ENCODE results near the gene DMWD.
"Not testable (repeated sequence)": the region's sequence is repeated elsewhere in the genome, so short reads cannot be mapped to it uniquely, and the experiment has no call there.

Gene DMWD

DNA sequence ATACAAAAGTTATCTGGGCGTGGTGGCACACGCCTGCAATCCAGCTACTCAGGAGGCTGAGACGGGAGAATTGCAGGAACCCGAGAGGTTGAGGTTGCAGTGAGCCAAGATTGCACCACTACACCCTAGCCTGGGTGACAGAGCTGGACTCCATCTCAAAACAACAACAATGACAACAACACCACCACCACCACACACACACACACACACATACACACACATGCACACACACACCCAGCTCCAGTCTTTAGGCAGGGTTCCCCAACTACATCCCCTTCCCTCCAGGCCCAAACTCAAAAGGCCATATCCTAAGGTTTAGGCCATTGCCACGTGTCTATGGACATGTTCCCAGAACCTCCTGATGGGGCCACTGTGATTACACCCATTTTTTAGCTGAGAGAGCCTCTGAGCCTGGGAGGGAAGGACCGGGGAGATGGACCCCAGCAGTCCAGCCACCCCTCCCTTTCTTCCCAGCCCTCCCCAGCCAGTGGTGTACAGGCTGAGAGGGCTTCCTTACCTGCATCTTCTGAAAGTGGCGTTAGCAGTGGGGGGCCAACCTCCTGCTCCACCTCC is 9.0 kb upstream of the DMWD start:
- peaks cover 2% of the 10 kb centered on the region; the same call in 1 of the 2 replicates for H3K4me1 ChIP-seq (ENCODE audit: control insufficient read depth, insufficient read depth, low read length)
- H3K9ac ChIP-seq (ENCODE audit: low read depth, low read length): no peak overlapping the region
- no peaks in the 10 kb centered on the region; the same call in 1 of the 2 replicates for H3K27me3 ChIP-seq (ENCODE audit: control insufficient read depth, insufficient read depth, low read length)
- no peak overlapping the region for H3K4me3 ChIP-seq (ENCODE audit: low read depth, low read length)
- H3K36me3 ChIP-seq (ENCODE audit: control insufficient read depth, insufficient read depth, low read length): no peaks in the 10 kb centered on the region
- H3K27ac ChIP-seq (ENCODE audit: low read depth, low read length): no peak overlapping the region
- no peaks in the 10 kb centered on the region for H3K9me3 ChIP-seq (ENCODE audit: control insufficient read depth, insufficient read depth, low read length)

DNA sequence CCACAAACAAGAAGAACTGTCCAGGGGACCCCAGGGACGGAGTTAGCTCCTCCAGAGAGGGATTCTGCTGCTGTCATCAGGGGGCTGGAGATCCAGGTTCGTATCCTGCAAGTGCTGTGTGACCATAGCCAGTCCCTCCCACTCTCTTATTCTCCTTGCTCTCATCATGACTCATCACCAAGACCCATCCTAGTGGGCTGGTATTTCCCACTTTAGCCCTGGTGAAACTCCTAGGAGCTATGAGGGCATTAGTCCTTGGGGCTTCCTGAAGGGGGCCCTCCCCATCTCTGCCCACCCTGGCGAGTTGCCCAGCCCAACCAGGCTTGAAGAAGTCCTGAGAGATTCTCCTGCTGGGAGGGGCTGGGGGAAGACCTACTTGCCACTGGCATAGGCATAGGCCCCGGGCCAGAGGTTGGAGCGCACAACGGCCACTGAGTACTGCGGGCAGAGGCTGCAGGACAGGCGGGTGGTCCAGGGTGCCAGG is 7.5 kb upstream of the DMWD start:
- H3K27ac ChIP-seq (ENCODE audit: low read depth, low read length): no peak overlapping the region
- no peaks in the 10 kb centered on the region for H3K36me3 ChIP-seq (ENCODE audit: control insufficient read depth, insufficient read depth, low read length)
- H3K27me3 ChIP-seq (ENCODE audit: control insufficient read depth, insufficient read depth, low read length): no peaks in the 10 kb centered on the region; the same call in 1 of the 2 replicates
- no peaks in the 10 kb centered on the region for H3K9me3 ChIP-seq (ENCODE audit: control insufficient read depth, insufficient read depth, low read length)
- H3K9ac ChIP-seq (ENCODE audit: low read depth, low read length): no peak overlapping the region
- peaks cover 2% of the 10 kb centered on the region; the same call in 1 of the 2 replicates for H3K4me1 ChIP-seq (ENCODE audit: control insufficient read depth, insufficient read depth, low read length)
- no peak overlapping the region for H3K4me3 ChIP-seq (ENCODE audit: low read depth, low read length)

- not testable (repeated sequence) for H3K36me3 ChIP-seq (ENCODE audit: control insufficient read depth, insufficient read depth, low read length); H3K9ac ChIP-seq (ENCODE audit: low read depth, low read length); H3K4me3 ChIP-seq (ENCODE audit: low read depth, low read length); H3K27me3 ChIP-seq (ENCODE audit: control insufficient read depth, insufficient read depth, low read length); H3K4me1 ChIP-seq (ENCODE audit: control insufficient read depth, insufficient read depth, low read length); H3K9me3 ChIP-seq (ENCODE audit: control insufficient read depth, insufficient read depth, low read length); H3K27ac ChIP-seq (ENCODE audit: low read depth, low read length)
Observed at GRCh38 chr19:45799541-45799940, 6.9 kb upstream of the DMWD start.

GRCh38 chr19:45798995-45799517 is 6.4 kb upstream of the DMWD start:
- Histone ChIP-seq H3K27me3 (ENCODE audit: control insufficient read depth, insufficient read depth, low read length) (no peaks in the 10 kb centered on the region; the same call in 1 of the 2 replicates), H3K9ac (ENCODE audit: low read depth, low read length) (no peak overlapping the region), H3K9me3 (ENCODE audit: control insufficient read depth, insufficient read depth, low read length) (no peaks in the 10 kb centered on the region), H3K4me3 (ENCODE audit: low read depth, low read length) (no peak overlapping the region), H3K36me3 (ENCODE audit: control insufficient read depth, insufficient read depth, low read length) (no peaks in the 10 kb centered on the region), H3K4me1 (ENCODE audit: control insufficient read depth, insufficient read depth, low read length) (peaks cover 2% of the 10 kb centered on the region; the same call in 1 of the 2 replicates), H3K27ac (ENCODE audit: low read depth, low read length) (no peak overlapping the region)

GRCh38 chr19:45794627-45795026 is 2.0 kb upstream of the DMWD start:
- no peaks in the 10 kb centered on the region for H3K9me3 ChIP-seq (ENCODE audit: control insufficient read depth, insufficient read depth, low read length)
- H3K27ac ChIP-seq (ENCODE audit: low read depth, low read length): no peak overlapping the region
- H3K4me3 ChIP-seq (ENCODE audit: low read depth, low read length): no peak overlapping the region
- H3K4me1 ChIP-seq (ENCODE audit: control insufficient read depth, insufficient read depth, low read length): peaks cover 5% of the 10 kb centered on the region
- peaks cover 6% of the 10 kb centered on the region for H3K36me3 ChIP-seq (ENCODE audit: control insufficient read depth, insufficient read depth, low read length)
- H3K27me3 ChIP-seq (ENCODE audit: control insufficient read depth, insufficient read depth, low read length): no peaks in the 10 kb centered on the region
- H3K9ac ChIP-seq (ENCODE audit: low read depth, low read length): no peak overlapping the region

DNA sequence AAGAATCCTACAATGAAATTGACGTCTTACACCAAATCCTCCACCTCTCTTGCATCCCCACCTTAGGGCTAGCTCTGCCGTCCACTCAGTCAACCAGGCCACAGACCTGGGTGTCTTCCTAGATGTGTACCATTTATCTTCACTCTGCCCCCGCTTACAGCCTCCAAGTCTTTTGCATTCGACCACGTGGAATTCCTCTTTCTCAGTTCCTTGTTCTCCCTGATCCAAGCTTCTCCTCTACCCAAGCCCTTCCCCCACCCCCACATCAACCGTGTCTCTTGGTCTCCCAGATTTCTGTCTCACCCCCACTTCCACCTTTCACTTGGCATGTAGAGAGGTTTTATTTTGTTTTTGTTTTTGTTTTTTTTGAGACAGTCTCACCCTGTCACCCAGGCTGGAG is 1.2 kb upstream of the DMWD start:
- Histone ChIP-seq H3K9me3 (ENCODE audit: control insufficient read depth, insufficient read depth, low read length) (no peaks in the 10 kb centered on the region), H3K4me1 (ENCODE audit: control insufficient read depth, insufficient read depth, low read length) (peaks cover 3% of the 10 kb centered on the region), H3K36me3 (ENCODE audit: control insufficient read depth, insufficient read depth, low read length) (peaks cover 13% of the 10 kb centered on the region), H3K27me3 (ENCODE audit: control insufficient read depth, insufficient read depth, low read length) (no peaks in the 10 kb centered on the region), H3K4me3 (ENCODE audit: low read depth, low read length) (no peak overlapping the region), H3K27ac (ENCODE audit: low read depth, low read length) (no peak overlapping the region), H3K9ac (ENCODE audit: low read depth, low read length) (no peak overlapping the region)

- Histone ChIP-seq H3K4me3 (ENCODE audit: low read depth, low read length) (peak overlapping the region; percentile 45), H3K9me3 (ENCODE audit: control insufficient read depth, insufficient read depth, low read length) (no peaks in the 10 kb centered on the region), H3K4me1 (ENCODE audit: control insufficient read depth, insufficient read depth, low read length) (peaks cover 3% of the 10 kb centered on the region), H3K27me3 (ENCODE audit: control insufficient read depth, insufficient read depth, low read length) (no peaks in the 10 kb centered on the region), H3K36me3 (ENCODE audit: control insufficient read depth, insufficient read depth, low read length) (peaks cover 20% of the 10 kb centered on the region), H3K9ac (ENCODE audit: low read depth, low read length) (no peak overlapping the region), H3K27ac (ENCODE audit: low read depth, low read length) (no peak overlapping the region)
Observed at GRCh38 chr19:45793178-45793564, 526 bp upstream of the DMWD start.

- peak overlapping the region; percentile 94 for H3K9ac ChIP-seq (ENCODE audit: low read depth, low read length)
- H3K27me3 ChIP-seq (ENCODE audit: control insufficient read depth, insufficient read depth, low read length): no peaks in the 10 kb centered on the region
- peak overlapping the region; percentile 79 for H3K4me3 ChIP-seq (ENCODE audit: low read depth, low read length)
- peaks cover 30% of the 10 kb centered on the region for H3K36me3 ChIP-seq (ENCODE audit: control insufficient read depth, insufficient read depth, low read length)
- H3K9me3 ChIP-seq (ENCODE audit: control insufficient read depth, insufficient read depth, low read length): no peaks in the 10 kb centered on the region
- peaks cover 3% of the 10 kb centered on the region for H3K4me1 ChIP-seq (ENCODE audit: control insufficient read depth, insufficient read depth, low read length)
- no peak overlapping the region for H3K27ac ChIP-seq (ENCODE audit: low read depth, low read length)
Observed at GRCh38 chr19:45791744-45792469, 738 bp downstream of the DMWD start.

DNA sequence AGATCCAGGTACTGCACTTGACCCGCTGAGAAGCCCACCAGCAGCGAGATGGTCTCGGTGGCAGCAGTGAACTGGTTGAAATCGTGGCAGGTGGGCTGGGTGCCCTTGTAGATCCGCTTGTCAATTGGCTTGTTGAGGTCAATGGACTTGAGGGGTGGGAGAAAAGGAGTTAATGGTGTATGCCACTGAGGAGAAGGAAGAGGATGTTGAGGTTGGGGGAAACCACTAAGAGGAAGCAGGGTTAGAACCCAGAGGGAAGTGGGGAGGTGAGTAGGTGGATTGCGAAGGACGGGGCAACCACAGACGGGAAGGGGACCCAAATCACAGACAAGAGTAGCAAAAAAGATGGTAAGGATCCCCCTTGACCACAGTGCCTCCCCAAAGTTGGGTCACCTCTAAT is 1.7 kb downstream of the DMWD start:
- Histone ChIP-seq H3K9ac (ENCODE audit: low read depth, low read length) (no peak overlapping the region), H3K27me3 (ENCODE audit: control insufficient read depth, insufficient read depth, low read length) (no peaks in the 10 kb centered on the region), H3K4me1 (ENCODE audit: control insufficient read depth, insufficient read depth, low read length) (peaks cover 3% of the 10 kb centered on the region), H3K36me3 (ENCODE audit: control insufficient read depth, insufficient read depth, low read length) (peaks cover 40% of the 10 kb centered on the region), H3K9me3 (ENCODE audit: control insufficient read depth, insufficient read depth, low read length) (no peaks in the 10 kb centered on the region), H3K4me3 (ENCODE audit: low read depth, low read length) (peak overlapping the region; percentile 79; the same call in 1 of the 2 replicates), H3K27ac (ENCODE audit: low read depth, low read length) (no peak overlapping the region)

GRCh38 chr19:45789035-45789786 is 3.4 kb downstream of the DMWD start:
- H3K9me3 ChIP-seq (ENCODE audit: control insufficient read depth, insufficient read depth, low read length): no peaks in the 10 kb centered on the region
- no peaks in the 10 kb centered on the region for H3K27me3 ChIP-seq (ENCODE audit: control insufficient read depth, insufficient read depth, low read length)
- no peak overlapping the region for H3K4me3 ChIP-seq (ENCODE audit: low read depth, low read length)
- peaks cover 3% of the 10 kb centered on the region for H3K4me1 ChIP-seq (ENCODE audit: control insufficient read depth, insufficient read depth, low read length)
- H3K9ac ChIP-seq (ENCODE audit: low read depth, low read length): no peak overlapping the region
- H3K27ac ChIP-seq (ENCODE audit: low read depth, low read length): no peak overlapping the region
- peaks cover 48% of the 10 kb centered on the region for H3K36me3 ChIP-seq (ENCODE audit: control insufficient read depth, insufficient read depth, low read length)

DNA sequence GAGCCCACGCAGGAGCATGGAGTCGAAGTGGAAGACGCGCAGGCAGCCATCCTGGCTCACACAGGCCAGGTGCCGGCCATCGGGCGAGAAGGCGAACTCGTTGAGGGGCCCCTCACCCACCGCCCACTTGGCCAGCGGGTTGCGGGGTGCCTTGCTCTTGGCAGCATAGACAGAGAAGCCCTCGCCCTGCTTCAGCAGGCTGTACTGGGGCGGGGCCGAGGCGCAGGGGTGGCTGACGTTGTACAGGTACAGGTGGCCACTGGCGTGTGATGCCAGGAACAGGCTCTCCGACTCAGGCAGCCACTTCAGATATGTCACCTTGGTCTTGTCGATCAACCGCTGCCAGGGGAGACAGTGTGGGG is 6.1 kb downstream of the DMWD start:
- H3K36me3 ChIP-seq (ENCODE audit: control insufficient read depth, insufficient read depth, low read length): peaks cover 48% of the 10 kb centered on the region
- H3K4me1 ChIP-seq (ENCODE audit: control insufficient read depth, insufficient read depth, low read length): peaks cover 9% of the 10 kb centered on the region
- H3K9ac ChIP-seq (ENCODE audit: low read depth, low read length): no peak overlapping the region
- no peak overlapping the region for H3K4me3 ChIP-seq (ENCODE audit: low read depth, low read length)
- H3K27ac ChIP-seq (ENCODE audit: low read depth, low read length): no peak overlapping the region
- H3K9me3 ChIP-seq (ENCODE audit: control insufficient read depth, insufficient read depth, low read length): no peaks in the 10 kb centered on the region
- no peaks in the 10 kb centered on the region; the same call in 1 of the 2 replicates for H3K27me3 ChIP-seq (ENCODE audit: control insufficient read depth, insufficient read depth, low read length)

All from HUES48 (cell line).